NCI-H524 treated with DMSO at 0.1 percent for 48 hours (cell line): ENCODE measurements around the gene GUCA2B.
A peak's percentile ranks its signal among the peaks of the same experiment; 100 is the strongest.

ENCODE experiments used
- DNase-seq: peaks from one replicate; lab custom pipeline; 2025; lab: John Stamatoyannopoulos, UW

Gene GUCA2B

DNA sequence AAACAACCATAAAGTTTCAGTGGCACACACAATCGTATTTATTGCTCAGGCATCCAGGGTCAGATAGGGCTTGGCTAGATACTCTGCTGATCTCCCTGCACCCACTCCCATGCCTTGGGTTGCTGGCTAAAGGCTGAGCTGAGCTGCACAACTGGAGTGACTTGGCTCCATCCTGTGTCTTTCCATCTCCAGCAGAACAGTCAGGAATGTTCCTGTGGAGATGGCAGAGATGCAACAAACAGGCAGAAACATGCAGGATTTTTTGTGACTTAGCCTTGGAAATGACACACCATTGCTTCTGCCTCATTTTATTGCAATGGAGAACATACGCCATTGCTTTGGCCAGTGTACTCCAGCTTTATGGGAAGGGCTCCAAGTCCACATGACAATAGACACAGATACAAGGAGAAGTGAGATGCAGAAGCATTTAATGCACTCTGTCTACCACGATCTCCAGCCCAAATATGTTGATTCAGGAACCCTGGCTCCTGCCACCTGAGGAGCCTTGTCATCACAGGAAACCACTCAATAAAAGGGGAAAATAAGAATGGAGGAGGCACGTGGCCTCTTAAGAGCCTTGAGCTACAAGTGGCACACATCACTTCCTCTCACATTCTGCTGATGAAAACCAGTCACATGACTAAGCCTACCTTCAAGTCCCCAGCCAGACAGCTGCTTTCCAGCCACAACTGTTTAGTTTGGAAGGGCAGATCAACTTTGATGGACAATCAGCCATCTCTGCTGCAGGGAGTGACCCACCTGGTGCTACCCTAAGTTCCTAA is 10.1 kb upstream of the GUCA2B start:
- no peak for DNase-seq

- peak; percentile 63 for DNase-seq
Measured at GRCh38 chr1:42143896-42144710, 9.1 kb upstream of the GUCA2B start.

GRCh38 chr1:42144711-42145388 is 8.4 kb upstream of the GUCA2B start:
- DNase-seq, result peak; percentile 27

DNA sequence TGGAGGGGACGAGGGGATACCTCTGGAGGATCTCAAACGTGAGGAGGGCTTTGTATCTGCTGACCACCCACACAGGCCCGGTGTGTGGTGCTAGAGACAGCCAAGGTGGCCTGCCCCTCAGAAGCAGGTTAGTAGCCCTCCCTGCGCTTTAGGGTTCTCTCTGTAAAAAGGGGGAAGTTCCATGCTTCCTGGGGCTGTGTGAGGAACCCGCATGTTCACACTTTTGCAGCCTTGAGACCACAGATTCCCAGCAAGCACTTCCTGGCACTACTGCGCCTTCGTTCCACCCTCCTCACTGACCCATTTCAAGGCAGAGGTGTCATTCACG is 7.9 kb upstream of the GUCA2B start:
- DNase-seq, result no peak

DNA sequence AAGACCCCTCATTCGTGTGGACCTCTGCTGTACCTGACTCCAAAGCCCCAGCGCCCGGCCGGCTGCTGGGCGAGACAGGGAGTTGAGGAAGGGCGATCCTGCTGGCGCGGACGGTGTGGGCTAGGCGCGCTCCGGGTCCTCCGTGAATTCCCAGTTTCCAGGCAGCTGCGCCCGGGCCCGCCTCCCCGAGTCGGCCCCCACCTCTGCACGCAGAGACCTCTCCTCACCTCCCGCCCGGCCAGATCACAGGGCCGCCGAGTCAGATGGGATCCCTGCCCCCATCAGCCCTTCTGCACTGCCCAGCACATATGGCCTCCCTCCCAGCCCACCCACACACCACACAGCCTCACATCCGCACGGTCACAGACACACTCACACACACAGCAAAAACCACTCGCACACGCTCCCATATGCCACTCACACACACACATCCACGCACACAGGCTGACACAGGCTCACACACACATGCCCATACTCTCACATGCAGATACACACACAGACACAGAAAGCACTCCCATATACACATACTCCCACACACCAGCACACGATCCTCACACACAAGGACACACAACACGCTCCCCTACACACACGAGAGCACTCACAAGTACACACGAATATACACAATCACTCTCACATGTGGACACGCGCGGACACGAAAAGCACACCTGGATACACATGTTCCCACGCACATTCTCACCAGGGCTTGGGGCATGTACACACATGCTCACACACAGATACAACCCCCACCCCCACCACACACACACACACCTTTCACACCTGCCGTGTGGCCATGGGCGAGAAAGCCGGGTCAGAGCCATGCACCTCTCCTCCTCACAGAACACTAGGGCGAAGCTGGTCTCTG is 7.2 kb upstream of the GUCA2B start:
- no peak for DNase-seq

GRCh38 chr1:42146626-42147320 is 6.4 kb upstream of the GUCA2B start:
- DNase-seq, result no peak

DNA sequence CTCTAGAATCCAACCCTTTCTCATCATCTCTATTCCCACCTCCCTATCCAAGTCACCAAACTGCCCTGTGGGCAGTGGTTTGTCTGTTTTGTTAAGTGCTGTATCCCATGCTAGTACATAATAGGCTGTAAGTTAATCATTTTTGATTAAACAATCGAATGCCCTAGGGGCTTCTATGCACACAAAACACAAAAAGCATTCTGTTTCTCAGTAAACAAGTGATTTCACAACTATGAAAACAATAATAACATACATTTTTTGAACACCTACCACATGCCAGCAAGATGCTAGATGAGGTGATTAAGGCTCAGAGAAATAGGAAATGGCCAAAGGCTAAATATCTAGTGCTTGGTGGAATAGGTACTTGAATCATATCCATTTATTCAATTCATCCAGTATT is 5.0 kb upstream of the GUCA2B start:
- no peak for DNase-seq

GRCh38 chr1:42150651-42151050 is 2.6 kb upstream of the GUCA2B start:
- no peak for DNase-seq

DNA sequence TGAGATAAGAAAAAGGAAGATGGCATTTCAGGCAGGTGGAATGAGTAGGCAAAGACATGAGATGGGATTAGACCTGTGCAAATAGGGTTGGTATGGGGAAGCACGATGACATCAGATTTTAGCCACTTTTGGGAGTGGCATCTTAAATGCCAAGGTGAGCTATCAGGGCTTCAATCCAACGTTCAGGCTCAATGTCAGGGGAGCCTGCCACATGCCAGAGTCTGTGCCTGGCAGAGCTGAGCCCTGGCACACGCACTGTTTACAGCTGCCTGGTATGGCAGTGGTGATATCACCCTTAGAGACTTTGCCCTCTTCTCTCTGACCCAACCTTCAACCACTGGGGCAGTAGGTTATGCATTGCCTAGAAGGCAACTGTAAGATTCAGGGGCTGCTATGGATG is 1.1 kb upstream of the GUCA2B start:
- no peak for DNase-seq

GRCh38 chr1:42153624-42154023 is 414 bp downstream of the GUCA2B start:
- no peak for DNase-seq

DNA sequence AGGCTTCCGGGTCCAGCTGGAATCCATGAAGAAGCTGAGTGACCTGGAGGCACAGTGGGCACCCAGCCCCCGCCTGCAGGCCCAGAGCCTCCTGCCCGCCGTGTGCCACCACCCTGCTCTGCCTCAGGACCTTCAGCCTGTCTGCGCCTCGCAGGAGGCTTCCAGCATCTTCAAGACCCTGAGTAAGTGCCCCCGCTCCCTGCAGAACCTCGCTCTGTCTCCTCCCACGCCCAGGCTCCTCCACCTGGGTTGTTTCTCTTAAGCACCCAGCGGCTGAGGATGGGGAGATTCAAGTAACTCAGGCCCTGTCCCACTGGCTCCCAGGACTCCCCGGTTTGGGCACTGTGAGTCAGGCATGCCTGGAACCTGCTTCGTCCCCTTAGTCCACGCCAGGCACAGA is 1.5 kb downstream of the GUCA2B start:
- no peak for DNase-seq

GRCh38 chr1:42155362-42155761 is 2.2 kb downstream of the GUCA2B start:
- DNase-seq, result no peak

DNA sequence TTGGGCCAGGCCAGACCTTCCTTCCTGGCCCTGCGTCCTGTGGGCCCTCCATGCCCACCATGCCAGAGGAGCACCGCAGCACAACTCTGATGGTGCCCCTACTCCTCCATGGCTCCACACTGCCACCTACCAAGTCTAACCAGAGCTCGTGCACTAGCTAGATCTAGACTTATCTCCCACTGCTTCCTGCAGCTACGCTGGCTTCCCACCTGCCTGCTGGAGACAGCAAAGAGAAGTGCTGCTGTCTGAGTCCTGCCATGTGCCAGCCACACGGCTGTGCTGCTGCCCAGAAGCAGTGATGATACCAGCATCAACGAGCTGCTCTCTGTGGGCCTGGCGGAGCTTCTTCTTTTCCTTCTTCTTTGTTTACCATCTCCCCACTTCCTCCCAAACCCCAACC is 4.5 kb downstream of the GUCA2B start:
- DNase-seq, result no peak

DNA sequence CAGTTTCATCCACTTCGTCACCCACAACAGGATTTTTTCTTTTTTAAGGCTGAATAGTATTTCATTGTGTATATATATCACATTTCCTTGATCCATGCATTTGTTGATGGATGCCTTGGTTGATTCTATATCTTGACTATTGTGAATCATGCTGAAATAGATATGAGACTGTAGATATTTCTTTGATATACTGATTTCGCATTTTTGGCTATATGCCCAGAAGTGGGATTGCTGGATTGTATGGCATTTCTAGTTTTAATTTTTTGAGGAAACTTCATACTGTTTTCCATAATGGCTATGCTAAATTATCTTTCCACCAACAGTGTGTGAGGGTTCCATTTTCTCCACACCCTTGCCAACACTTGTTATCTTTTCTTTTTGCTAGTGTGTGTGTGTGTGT is 5.0 kb downstream of the GUCA2B start:
- DNase-seq, result no peak

DNA sequence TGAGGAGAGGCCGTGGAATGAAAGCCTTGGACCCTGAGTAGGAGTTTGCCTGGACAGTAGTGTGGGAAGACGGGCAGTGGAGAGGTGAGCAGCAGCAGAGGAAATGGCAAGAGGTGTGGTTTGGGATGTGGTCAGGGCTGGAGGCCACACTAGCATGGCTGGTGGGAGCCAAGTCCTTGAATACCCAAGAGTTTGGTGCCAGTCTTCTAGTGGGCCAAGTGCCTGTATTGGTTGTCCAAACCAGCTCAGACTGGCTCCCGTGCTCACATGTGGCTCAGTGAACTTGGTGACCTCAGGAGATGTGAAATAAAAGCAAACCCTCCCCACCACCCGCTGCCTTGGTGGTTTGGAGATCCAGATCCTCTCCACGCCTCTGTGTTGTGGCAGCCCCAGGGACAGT is 9.0 kb downstream of the GUCA2B start:
- no peak for DNase-seq

DNA sequence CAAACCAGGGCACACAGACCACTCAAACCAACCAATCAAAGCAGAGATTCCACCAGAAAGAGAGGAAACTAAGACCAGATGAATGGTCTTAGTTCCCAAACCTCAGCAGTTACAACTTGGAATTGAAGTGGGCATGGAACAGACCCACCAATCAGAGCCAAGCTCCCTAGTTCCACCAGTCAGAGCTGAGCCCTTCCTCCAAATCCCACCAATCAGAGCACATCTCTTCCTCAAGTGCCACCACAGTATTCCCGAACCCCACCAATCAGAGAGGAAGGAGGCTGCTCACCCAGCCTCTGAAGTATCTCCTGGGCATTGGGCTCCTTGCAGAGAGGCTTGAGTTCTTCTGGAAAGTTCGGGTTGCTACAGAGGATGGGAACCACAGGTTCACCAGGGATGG is 9.9 kb downstream of the GUCA2B start:
- DNase-seq, result no peak

- DNase-seq, result no peak
Measured at GRCh38 chr1:42163536-42164503, 10.6 kb downstream of the GUCA2B start.

DNA sequence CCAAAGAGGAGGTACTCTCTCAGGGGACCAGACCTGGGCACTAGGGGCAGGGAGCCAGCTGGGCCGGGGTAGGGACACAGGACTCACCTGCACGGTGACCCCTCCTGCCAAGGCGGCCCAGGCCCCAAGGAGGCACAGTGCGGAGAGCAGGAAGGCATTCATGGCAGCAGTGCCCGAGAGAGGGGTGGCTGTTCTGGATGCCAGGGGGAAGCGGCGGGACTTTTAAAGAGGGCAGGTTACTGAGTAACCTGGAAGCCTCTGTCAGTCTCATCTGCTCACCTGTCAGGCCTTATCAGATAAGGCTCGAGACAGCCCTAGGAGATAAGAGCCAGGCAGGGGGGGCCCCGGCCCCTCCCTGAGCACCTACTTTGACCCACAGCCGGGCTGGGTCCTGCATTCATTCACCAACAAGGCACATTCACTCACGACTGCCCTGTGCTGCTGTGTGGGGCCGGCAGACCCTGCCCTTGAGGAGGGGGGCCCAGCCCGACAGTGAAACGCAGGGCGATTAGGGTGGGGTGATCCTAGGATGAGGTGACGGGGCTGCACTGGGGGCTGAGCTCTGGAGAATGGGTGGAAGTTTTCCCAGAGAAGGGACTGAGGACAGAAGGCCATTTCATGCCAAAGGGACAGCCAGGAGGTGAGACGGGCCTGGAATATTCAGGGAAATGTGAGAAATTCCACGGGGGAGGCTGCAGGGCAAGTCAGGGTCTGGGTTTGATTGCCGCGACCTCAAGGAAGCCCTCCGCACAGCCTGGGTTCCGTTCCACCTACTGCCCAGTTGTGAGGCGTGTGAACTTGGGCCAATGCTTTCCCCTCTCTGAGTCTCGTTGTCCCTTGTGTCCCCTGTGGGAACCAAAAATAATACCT is 11.6 kb downstream of the GUCA2B start, which contains the start of gene GUCA2A:
TSS of gene GUCA2A (minus strand) at position 195 of the 870 bp plus-strand sequence. CDS start at position 162, 33 bp downstream.
- DNase-seq, result no peak
